Omental fat pad (tissue), 4 donors: ENCODE results near the gene KLHL25. TPM values are rescaled to one million over a fixed set of nuclear protein-coding genes. Genes with fewer than 3 reads are reported as not detected.
A peak's percentile ranks its signal among the peaks of the same experiment; 100 is the strongest.

Experiments
- ATAC-seq: fragments of 150-250 bp; one replicate; pipeline ENCODE4 v1.9.1; 2016; ENCODE audit warnings: mild to moderate bottlenecking, moderate library complexity; ENCODE audit not compliant: low FRiP score
- DNase-seq: peaks from one replicate; pipeline ENCODE4 v3.0.0-alpha.2; 2019; ENCODE audit warnings: low spot score
- CTCF ChIP-seq, 3 donors: fragments of 450-650 bp; IDR thresholded peaks; one replicate each; pipeline ENCODE4 v1.5.1; 2016 to 2017; ENCODE audit warnings: antibody characterized with exemption in 3 of 3, mild to moderate bottlenecking in 3 of 3, moderate library complexity in 2 of 3
- total RNA-seq, 4 donors: library from RNA; depleted of rRNA; stranded (reverse); fragments of >200 nt; gene quantifications; one replicate each; pipeline ENCODE4 v1.1.0, GENCODE V29; 2016

Gene KLHL25
- total RNA-seq, 4 donors from 2014 or later, result 12.0 to 45.8 (median 22.3) TPM

- no peak for DNase-seq
- no peak for TF ChIP-seq CTCF (IDR thresholded peaks at IDR 0.05)
- ATAC-seq, result no peak
These were observed 20.8 kb downstream of the KLHL25 start for GRCh38 chr15:85773970-85774369.

DNA sequence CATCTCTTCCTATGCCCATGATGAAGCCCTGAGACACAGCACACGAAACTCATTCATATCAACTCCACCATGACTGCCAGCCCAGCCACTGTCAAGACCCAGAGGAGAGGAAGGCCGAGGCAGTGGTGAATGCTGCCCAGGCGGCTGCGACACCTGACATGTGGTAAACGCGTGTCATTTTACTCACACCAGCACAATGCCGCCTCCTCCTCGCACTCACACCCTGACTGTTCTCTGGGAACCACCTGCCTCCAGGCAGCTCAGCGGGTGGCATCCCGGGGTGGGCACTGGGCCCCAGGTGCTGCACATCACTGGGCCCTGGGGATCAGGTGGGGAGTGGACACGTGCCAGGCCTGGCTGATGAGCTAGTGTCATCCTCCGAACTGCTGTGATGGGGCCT, 21.5 kb downstream of the KLHL25 start:
- ATAC-seq (no peak), DNase-seq (no peak)
- TF ChIP-seq CTCF (IDR thresholded peaks at IDR 0.05), result no peak

GRCh38 chr15:85772668-85773067, 22.1 kb downstream of the KLHL25 start:
- no peak for ATAC-seq
- no peak for TF ChIP-seq CTCF (IDR thresholded peaks at IDR 0.05)
- DNase-seq, result no peak

- TF ChIP-seq CTCF (IDR thresholded peaks at IDR 0.05), result no peak
These were observed 22.8 kb downstream of the KLHL25 start for GRCh38 chr15:85771781-85772445.

DNA sequence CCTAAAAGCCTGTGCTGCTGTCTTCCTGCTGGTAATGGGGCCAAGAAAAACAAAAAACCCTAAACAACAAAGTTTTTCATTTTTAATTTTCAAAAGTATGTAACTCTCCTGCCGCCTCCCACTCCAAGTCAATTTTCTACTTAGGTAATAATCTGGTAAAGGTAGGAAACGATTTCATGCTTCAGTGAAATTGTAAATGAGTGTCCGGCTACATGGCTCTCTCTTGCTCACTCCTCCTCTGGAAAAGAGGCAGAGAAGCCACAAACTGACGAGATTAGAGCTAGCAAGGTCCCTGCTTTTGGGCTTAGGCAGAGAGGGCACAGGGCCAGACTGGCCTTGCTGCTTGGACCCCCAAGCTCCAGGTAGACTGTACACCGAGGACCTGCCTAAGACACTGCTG, 23.5 kb downstream of the KLHL25 start:
- DNase-seq (no peak), ATAC-seq (peak; percentile 9)
- no peak for TF ChIP-seq CTCF (IDR thresholded peaks at IDR 0.05)

More at GRCh38 chr15:85771781-85772445, 22.8 kb downstream of the KLHL25 start:
- ATAC-seq (peak; percentile 67), DNase-seq (no peak)

- no peak for DNase-seq
These were observed 24.4 kb downstream of the KLHL25 start for GRCh38 chr15:85770096-85771041.

More at GRCh38 chr15:85770096-85771041, 24.4 kb downstream of the KLHL25 start:
- no peak for TF ChIP-seq CTCF (IDR thresholded peaks at IDR 0.05)
- no peak for ATAC-seq
